HL-60 (cell line): Measurements from ENCODE around the gene POLE.

Source experiments
- DNase-seq, 2 experiments: peaks; one replicate each; pipeline ENCODE4 v3.0.0-alpha.2; 2010 to 2020; ENCODE audit warnings: low read depth in 1 of 2, low spot score in 1 of 2
- H3K27ac ChIP-seq: fragments of 250-450 bp; sonication (Bioruptor Pico); replicated peaks from 2 replicates; pipeline ENCODE4 v1.5.1; 2020; ENCODE audit warnings: mild to moderate bottlenecking, moderate library complexity
- H3K27me3 ChIP-seq: fragments of 250-450 bp; sonication (Bioruptor Pico); 2 replicates; pipeline ENCODE4 v1.5.1; 2021; ENCODE audit warnings: mild to moderate bottlenecking, moderate library complexity; ENCODE audit not compliant: insufficient read depth, poor library complexity, severe bottlenecking
- H3K4me3 ChIP-seq: replicated peaks from 2 replicates; pipeline ENCODE4 v1.5.1; 2011; ENCODE audit warnings: mild to moderate bottlenecking, control low read depth, low read length; ENCODE audit not compliant: insufficient read depth
- GABPA ChIP-seq: IDR thresholded peaks from 2 replicates; pipeline ENCODE4 v1.6.1; 2012; ENCODE audit warnings: low read depth
- POLR2AphosphoS5 ChIP-seq: IDR thresholded peaks from 2 replicates; pipeline ENCODE4 v1.6.1; 2012; ENCODE audit warnings: low read depth
- REST ChIP-seq: IDR thresholded peaks from 2 replicates; pipeline ENCODE4 v1.6.1; 2012; ENCODE audit warnings: low read depth; ENCODE audit not compliant: insufficient replicate concordance
- SPI1 ChIP-seq: IDR thresholded peaks from 2 replicates; pipeline ENCODE4 v1.6.1; 2012; ENCODE audit warnings: low read depth, mild to moderate bottlenecking, borderline replicate concordance
- TF ChIP-seq, protein P1 (sequence below): IDR thresholded peaks from one replicate; pipeline ENCODE4 v1.5.1; 2011; ENCODE audit warnings: low read length, control low read depth, inconsistent platforms; ENCODE audit not compliant: insufficient read depth

The POLE gene

DNA sequence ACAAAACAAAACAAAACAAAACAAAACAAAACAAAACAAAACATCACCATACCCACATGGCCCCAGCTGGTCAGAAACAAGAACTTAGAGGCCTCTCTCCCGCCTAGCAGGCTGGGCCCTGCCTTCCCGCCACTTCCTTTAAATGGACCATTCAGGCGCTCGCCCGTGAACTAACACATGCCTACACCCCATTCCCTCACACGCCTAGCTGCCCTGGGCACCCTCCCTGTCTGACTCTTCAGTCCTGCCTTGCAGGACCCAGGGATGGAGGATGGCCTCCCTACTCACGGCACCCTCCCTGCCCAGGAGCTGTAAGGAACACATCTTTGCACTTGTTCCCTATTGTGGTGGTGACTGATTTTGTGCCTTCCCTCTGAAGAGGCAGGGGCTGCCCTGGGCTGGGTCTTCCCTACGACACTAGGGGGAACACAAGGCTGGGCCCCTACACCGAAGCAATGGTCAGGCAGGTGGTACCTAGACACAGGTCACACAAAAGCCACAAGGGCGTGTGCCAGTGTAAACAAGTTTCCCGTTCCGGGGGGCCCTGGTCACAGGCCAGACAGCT, 47.1 kb downstream of the POLE start:
- Histone ChIP-seq H3K4me3 (no peak overlapping the region), H3K27ac (no peak overlapping the region), H3K27me3 (no peaks in the 10 kb centered on the region)
- DNase-seq: no peak
- no peak for TF ChIP-seq GABPA
- no peak for TF ChIP-seq SPI1
- TF ChIP-seq, protein P1, sequence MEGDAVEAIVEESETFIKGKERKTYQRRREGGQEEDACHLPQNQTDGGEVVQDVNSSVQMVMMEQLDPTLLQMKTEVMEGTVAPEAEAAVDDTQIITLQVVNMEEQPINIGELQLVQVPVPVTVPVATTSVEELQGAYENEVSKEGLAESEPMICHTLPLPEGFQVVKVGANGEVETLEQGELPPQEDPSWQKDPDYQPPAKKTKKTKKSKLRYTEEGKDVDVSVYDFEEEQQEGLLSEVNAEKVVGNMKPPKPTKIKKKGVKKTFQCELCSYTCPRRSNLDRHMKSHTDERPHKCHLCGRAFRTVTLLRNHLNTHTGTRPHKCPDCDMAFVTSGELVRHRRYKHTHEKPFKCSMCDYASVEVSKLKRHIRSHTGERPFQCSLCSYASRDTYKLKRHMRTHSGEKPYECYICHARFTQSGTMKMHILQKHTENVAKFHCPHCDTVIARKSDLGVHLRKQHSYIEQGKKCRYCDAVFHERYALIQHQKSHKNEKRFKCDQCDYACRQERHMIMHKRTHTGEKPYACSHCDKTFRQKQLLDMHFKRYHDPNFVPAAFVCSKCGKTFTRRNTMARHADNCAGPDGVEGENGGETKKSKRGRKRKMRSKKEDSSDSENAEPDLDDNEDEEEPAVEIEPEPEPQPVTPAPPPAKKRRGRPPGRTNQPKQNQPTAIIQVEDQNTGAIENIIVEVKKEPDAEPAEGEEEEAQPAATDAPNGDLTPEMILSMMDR: no peak
- no peak for TF ChIP-seq REST
- no peak; the same call in 1 of the 2 replicates for TF ChIP-seq POLR2AphosphoS5

DNA sequence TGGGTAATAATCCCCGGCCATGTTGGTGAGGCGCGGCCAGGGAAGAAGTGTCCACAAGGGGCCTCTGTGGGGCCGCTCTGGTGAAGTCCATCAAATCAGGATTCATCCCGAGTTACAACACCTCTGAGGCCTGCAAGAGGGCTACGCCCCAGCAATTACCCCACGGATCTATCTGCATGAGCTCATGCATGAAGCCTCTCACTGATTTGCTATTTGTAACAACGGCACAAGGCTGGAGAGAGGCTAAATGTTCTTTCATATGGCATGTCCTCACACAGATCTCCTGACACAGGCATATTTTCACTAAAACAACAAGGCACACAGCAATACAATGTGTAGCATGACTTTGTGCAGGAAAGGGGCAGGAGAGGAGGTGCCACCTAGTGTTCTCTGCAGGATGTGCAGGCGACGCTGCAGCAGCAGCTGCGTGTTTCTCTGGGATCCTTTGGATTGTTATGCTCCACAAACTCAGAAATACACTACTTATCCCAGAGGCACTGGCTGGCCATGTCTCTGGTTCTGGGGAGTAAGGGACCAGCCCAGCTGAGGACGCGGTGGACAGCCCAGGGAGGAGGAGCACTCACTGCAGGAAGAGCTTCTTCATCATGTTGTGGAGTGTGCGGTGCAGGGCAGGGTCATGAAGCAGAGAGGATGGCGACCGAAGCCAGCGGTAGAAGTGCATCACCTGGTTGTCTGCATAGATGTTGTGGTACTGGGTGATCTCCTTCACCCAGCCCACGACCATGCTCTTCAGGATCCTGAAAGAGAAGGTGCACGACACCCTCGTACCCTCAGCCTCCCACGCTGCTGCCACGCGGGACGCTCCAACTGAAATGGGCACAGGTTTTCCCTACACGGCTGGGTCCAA, 48.4 kb downstream of the POLE start:
- DNase-seq: no peak
- H3K27ac ChIP-seq: no peak overlapping the region
- H3K27me3 ChIP-seq: no peaks in the 10 kb centered on the region
- TF ChIP-seq POLR2AphosphoS5: no peak
- TF ChIP-seq, protein P1: peak; percentile 91
- no peak overlapping the region for H3K4me3 ChIP-seq

DNA sequence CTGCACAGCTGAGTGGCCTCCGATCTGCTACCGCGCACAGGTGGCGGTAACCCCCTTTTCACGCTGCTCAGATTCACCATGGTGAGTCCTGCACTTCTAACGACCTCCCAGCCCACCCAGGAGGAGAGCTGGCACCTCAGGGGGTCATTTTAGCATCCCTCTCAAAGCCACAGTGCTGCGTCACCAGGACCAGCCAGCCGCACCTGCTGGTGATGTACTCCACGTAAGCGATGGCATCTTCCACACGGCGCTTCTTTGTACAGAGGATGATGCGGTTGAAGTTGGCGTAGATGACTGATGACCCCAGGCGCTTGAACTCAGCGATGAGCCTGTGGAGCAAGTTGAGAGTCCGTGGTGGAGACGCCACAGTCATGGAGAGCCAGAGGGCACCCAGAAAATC, 49.3 kb downstream of the POLE start:
- TF ChIP-seq REST (no peak), POLR2AphosphoS5 (no peak), GABPA (no peak), SPI1 (no peak)
- TF ChIP-seq, protein P1: no peak
- Histone ChIP-seq H3K27ac (no peak overlapping the region), H3K4me3 (no peak overlapping the region), H3K27me3 (no peaks in the 10 kb centered on the region)
- no peak for DNase-seq
